ENCODE results near the gene DPEP2.

DPEP2 gene

GRCh38 chr16:67993207-67994039 is 5.9 kb downstream of the DPEP2 start:
- Histone ChIP-seq H3K9ac (ENCODE audit: low read length) (no peak overlapping the region), H3K79me2 (ENCODE audit: control insufficient read depth, insufficient read depth, low read length) (no peaks in the 10 kb centered on the region), H3K4me1 (ENCODE audit: control insufficient read depth, low read depth, low read length) (no peaks in the 10 kb centered on the region), H2AK5ac (ENCODE audit: low read length) (no peak overlapping the region), H3K18ac (ENCODE audit: low read length) (no peak overlapping the region), H2BK120ac (ENCODE audit: low read depth, low read length) (no peak overlapping the region), H3K56ac (ENCODE audit: low read length) (peak overlapping the region; percentile 70), H3K27ac (ENCODE audit: low read depth, low read length) (no peak overlapping the region), H3K4me2 (ENCODE audit: low read length) (no peak overlapping the region), H4K8ac (ENCODE audit: low read depth, low read length) (no peak overlapping the region), H3K4me3 (ENCODE audit: low read length) (no peak overlapping the region), H3K23ac (ENCODE audit: low read length) (no peak overlapping the region), H3K36me3 (ENCODE audit: control insufficient read depth, insufficient read depth, low read length) (no peaks in the 10 kb centered on the region), H2BK15ac (replicated peaks; ENCODE audit: low read depth) (no peak overlapping the region), H3K4ac (ENCODE audit: low read depth, low read length) (no peak overlapping the region), H2BK5ac (ENCODE audit: low read length) (no peak overlapping the region), H3K79me1 (ENCODE audit: low read length) (no peaks in the 10 kb centered on the region), H3K27me3 (ENCODE audit: insufficient read depth, low read length, poor library complexity) (no peaks in the 10 kb centered on the region), H4K5ac (ENCODE audit: low read length) (no peak overlapping the region)
- peak; percentile 74 for DNase-seq
- WGBS (ENCODE audit: extremely low coverage, insufficient coverage, low lambda C conversion rate), result no CpG with 5 or more reads among the region's 39 CpGs

- Histone ChIP-seq H3K27me3 (ENCODE audit: insufficient read depth, low read length, poor library complexity) (no peaks in the 10 kb centered on the region), H4K5ac (ENCODE audit: low read length) (no peak overlapping the region), H3K56ac (ENCODE audit: low read length) (peak overlapping the region; percentile 70), H3K79me1 (ENCODE audit: low read length) (no peaks in the 10 kb centered on the region), H3K4ac (ENCODE audit: low read depth, low read length) (no peak overlapping the region), H2AK5ac (ENCODE audit: low read length) (no peak overlapping the region), H4K8ac (ENCODE audit: low read depth, low read length) (no peak overlapping the region), H2BK5ac (ENCODE audit: low read length) (no peak overlapping the region), H3K79me2 (ENCODE audit: control insufficient read depth, insufficient read depth, low read length) (no peaks in the 10 kb centered on the region), H2BK120ac (ENCODE audit: low read depth, low read length) (no peak overlapping the region), H3K4me1 (ENCODE audit: control insufficient read depth, low read depth, low read length) (no peaks in the 10 kb centered on the region), H2BK15ac (replicated peaks; ENCODE audit: low read depth) (no peak overlapping the region), H3K4me2 (ENCODE audit: low read length) (no peak overlapping the region), H3K4me3 (ENCODE audit: low read length) (no peak overlapping the region), H3K18ac (ENCODE audit: low read length) (no peak overlapping the region), H3K23ac (ENCODE audit: low read length) (peak overlapping the region; percentile 9), H3K27ac (ENCODE audit: low read depth, low read length) (no peak overlapping the region), H3K9ac (ENCODE audit: low read length) (no peak overlapping the region), H3K36me3 (ENCODE audit: control insufficient read depth, insufficient read depth, low read length) (no peaks in the 10 kb centered on the region)
- no peak for DNase-seq
- no CpG with 5 or more reads among the region's 20 CpGs for WGBS (ENCODE audit: extremely low coverage, insufficient coverage, low lambda C conversion rate)
Measured at GRCh38 chr16:67992661-67993206, 6.5 kb downstream of the DPEP2 start.

GRCh38 chr16:67990018-67990386 is 9.3 kb downstream of the DPEP2 start:
- H4K8ac ChIP-seq (ENCODE audit: low read depth, low read length), result no peak overlapping the region
- no peaks in the 10 kb centered on the region for H3K36me3 ChIP-seq (ENCODE audit: control insufficient read depth, insufficient read depth, low read length)
- no peak overlapping the region for H2BK15ac ChIP-seq (replicated peaks; ENCODE audit: low read depth)
- H3K79me1 ChIP-seq (ENCODE audit: low read length), result no peaks in the 10 kb centered on the region
- H3K27ac ChIP-seq (ENCODE audit: low read depth, low read length), result no peak overlapping the region
- no peak overlapping the region for H3K9ac ChIP-seq (ENCODE audit: low read length)
- H3K4me2 ChIP-seq (ENCODE audit: low read length), result no peak overlapping the region
- WGBS (ENCODE audit: extremely low coverage, insufficient coverage, low lambda C conversion rate), result no CpG with 5 or more reads among the region's 6 CpGs
- no peak for DNase-seq
- H3K23ac ChIP-seq (ENCODE audit: low read length), result no peak overlapping the region
- no peaks in the 10 kb centered on the region for H3K79me2 ChIP-seq (ENCODE audit: control insufficient read depth, insufficient read depth, low read length)
- H3K4me1 ChIP-seq (ENCODE audit: control insufficient read depth, low read depth, low read length), result no peaks in the 10 kb centered on the region
- H2BK120ac ChIP-seq (ENCODE audit: low read depth, low read length), result no peak overlapping the region
- H3K4me3 ChIP-seq (ENCODE audit: low read length), result no peak overlapping the region
- no peak overlapping the region for H3K18ac ChIP-seq (ENCODE audit: low read length)
- H4K5ac ChIP-seq (ENCODE audit: low read length), result no peak overlapping the region
- no peak overlapping the region for H3K4ac ChIP-seq (ENCODE audit: low read depth, low read length)
- no peak overlapping the region for H3K56ac ChIP-seq (ENCODE audit: low read length)
- H2AK5ac ChIP-seq (ENCODE audit: low read length), result no peak overlapping the region
- H3K27me3 ChIP-seq (ENCODE audit: insufficient read depth, low read length, poor library complexity), result no peaks in the 10 kb centered on the region
- no peak overlapping the region for H2BK5ac ChIP-seq (ENCODE audit: low read length)

GRCh38 chr16:67989322-67990017 is 9.8 kb downstream of the DPEP2 start:
- Histone ChIP-seq H3K4ac (ENCODE audit: low read depth, low read length) (no peak overlapping the region), H2BK5ac (ENCODE audit: low read length) (no peak overlapping the region), H3K23ac (ENCODE audit: low read length) (no peak overlapping the region), H3K4me2 (ENCODE audit: low read length) (no peak overlapping the region), H2AK5ac (ENCODE audit: low read length) (no peak overlapping the region), H3K9ac (ENCODE audit: low read length) (no peak overlapping the region), H3K36me3 (ENCODE audit: control insufficient read depth, insufficient read depth, low read length) (no peaks in the 10 kb centered on the region), H3K18ac (ENCODE audit: low read length) (no peak overlapping the region), H3K79me1 (ENCODE audit: low read length) (no peaks in the 10 kb centered on the region), H3K27me3 (ENCODE audit: insufficient read depth, low read length, poor library complexity) (no peaks in the 10 kb centered on the region), H3K4me1 (ENCODE audit: control insufficient read depth, low read depth, low read length) (no peaks in the 10 kb centered on the region), H3K56ac (ENCODE audit: low read length) (no peak overlapping the region), H4K5ac (ENCODE audit: low read length) (no peak overlapping the region), H2BK120ac (ENCODE audit: low read depth, low read length) (no peak overlapping the region), H3K4me3 (ENCODE audit: low read length) (no peak overlapping the region), H3K79me2 (ENCODE audit: control insufficient read depth, insufficient read depth, low read length) (no peaks in the 10 kb centered on the region), H4K8ac (ENCODE audit: low read depth, low read length) (no peak overlapping the region), H3K27ac (ENCODE audit: low read depth, low read length) (no peak overlapping the region), H2BK15ac (replicated peaks; ENCODE audit: low read depth) (no peak overlapping the region)
- DNase-seq, result no peak
- no CpG with 5 or more reads among the region's 8 CpGs for WGBS (ENCODE audit: extremely low coverage, insufficient coverage, low lambda C conversion rate)

- H3K23ac ChIP-seq (ENCODE audit: low read length), result no peak overlapping the region
- no peak overlapping the region for H2BK15ac ChIP-seq (replicated peaks; ENCODE audit: low read depth)
- H3K27me3 ChIP-seq (ENCODE audit: insufficient read depth, low read length, poor library complexity), result no peaks in the 10 kb centered on the region
- no peak overlapping the region for H4K5ac ChIP-seq (ENCODE audit: low read length)
- no peak overlapping the region for H2BK5ac ChIP-seq (ENCODE audit: low read length)
- no peaks in the 10 kb centered on the region for H3K4me1 ChIP-seq (ENCODE audit: control insufficient read depth, low read depth, low read length)
- no peak overlapping the region for H4K8ac ChIP-seq (ENCODE audit: low read depth, low read length)
- H3K79me1 ChIP-seq (ENCODE audit: low read length), result no peaks in the 10 kb centered on the region
- no peaks in the 10 kb centered on the region for H3K79me2 ChIP-seq (ENCODE audit: control insufficient read depth, insufficient read depth, low read length)
- H3K4me2 ChIP-seq (ENCODE audit: low read length), result no peak overlapping the region
- no peak overlapping the region for H3K9ac ChIP-seq (ENCODE audit: low read length)
- no peak overlapping the region for H3K27ac ChIP-seq (ENCODE audit: low read depth, low read length)
- H3K4me3 ChIP-seq (ENCODE audit: low read length), result no peak overlapping the region
- H3K36me3 ChIP-seq (ENCODE audit: control insufficient read depth, insufficient read depth, low read length), result no peaks in the 10 kb centered on the region
- H2BK120ac ChIP-seq (ENCODE audit: low read depth, low read length), result no peak overlapping the region
- H3K56ac ChIP-seq (ENCODE audit: low read length), result no peak overlapping the region
- H3K18ac ChIP-seq (ENCODE audit: low read length), result no peak overlapping the region
- no peak overlapping the region for H3K4ac ChIP-seq (ENCODE audit: low read depth, low read length)
- H2AK5ac ChIP-seq (ENCODE audit: low read length), result no peak overlapping the region
- no peak for DNase-seq
- no CpG with 5 or more reads among the region's 3 CpGs for WGBS (ENCODE audit: extremely low coverage, insufficient coverage, low lambda C conversion rate)
Measured at GRCh38 chr16:67988675-67989074, 10.6 kb downstream of the DPEP2 start.

All from mesendoderm (in vitro differentiated cells).